Ovary (tissue), 9 donors: Measurements from ENCODE around the gene SIX1. TPM values are rescaled to one million over a fixed set of nuclear protein-coding genes. Genes with fewer than 3 reads are reported as not detected.

Source experiments
- DNase-seq, 5 donors: peaks; one replicate each; pipeline ENCODE4 v3.0.0-alpha.2; 2019 to 2020
- H3K27ac ChIP-seq, 2 donors: fragments of 200-600 bp; one replicate each; pipeline versions ENCODE4 v1.5.1 to v1.8.0; 2019 to 2022
- H3K27me3 ChIP-seq: fragments of 200-600 bp; one replicate; pipeline ENCODE4 v1.8.0; 2022
- H3K36me3 ChIP-seq: fragments of 200-600 bp; sonication (generic); one replicate; pipeline ENCODE4 v1.5.1; 2019
- H3K4me1 ChIP-seq: one replicate; pipeline ENCODE4 v1.8.1; 2013; ENCODE audit warnings: mild to moderate bottlenecking, moderate library complexity; ENCODE audit not compliant: insufficient read depth
- H3K4me3 ChIP-seq: fragments of 200-600 bp; sonication (generic); one replicate; pipeline ENCODE4 v1.5.1; 2017
- H3K9me3 ChIP-seq, 2 donors: fragments of 200-600 bp in 1 of 2; sonication (generic) in 1 of 2; one replicate each; pipeline versions ENCODE4 v1.5.1 to v1.8.1; 2013 to 2019; ENCODE audit warnings: mild to moderate bottlenecking in 1 of 2, moderate library complexity in 1 of 2
- CTCF ChIP-seq, 3 donors: fragments of 450-650 bp in 2 of 3; fragments of 200-600 bp in 1 of 3; IDR thresholded peaks; one replicate each; pipeline versions ENCODE4 v1.5.1 to v1.8.0; 2016 to 2022; ENCODE audit warnings: antibody characterized with exemption in 3 of 3, mild to moderate bottlenecking in 1 of 3
- EP300 ChIP-seq: sonication (generic); formaldehyde crosslinking; IDR thresholded peaks from one replicate; pipeline ENCODE4 v1.6.1; 2017; ENCODE audit warnings: antibody characterized with exemption
- POLR2A ChIP-seq: fragments of 450-650 bp; IDR thresholded peaks from one replicate; pipeline ENCODE4 v1.6.1; 2017; ENCODE audit warnings: antibody characterized with exemption, mild to moderate bottlenecking, moderate library complexity
- WGBS, 3 donors: extraction: QIAGEN DNeasy Blood & Tissue Kit in 1 of 3; methylation state at CpG; one replicate each; pipeline versions ENCODE4 v1.1.5 to v1.1.7; 2013 to 2017; 5-methylcytosine and 5-hydroxymethylcytosine counted together
- intact Hi-C, 4 donors: fragments of 100-400 bp; cut with DNase I; formaldehyde crosslinking; loops; one replicate each; pipeline versions ENCODE4 v1.11.0 to v1.15.1; 2022 to 2023
- polyA plus RNA-seq, 2 donors: library from polyadenylated mRNA; stranded (reverse); fragments of 200-250 nt in 1 of 2; fragments of 350-450 nt in 1 of 2; fragmentation: Illumina TruSeq in 1 of 2; extraction: RNeasy Lipid Tissue Mini Kit (QIAGEN cat#74804) in 1 of 2; gene quantifications; one replicate each; pipeline ENCODE4 v1.2.3, GENCODE V29; 2013 to 2014
- total RNA-seq, 7 donors: library from RNA; depleted of rRNA in 2 of 7; stranded (reverse); fragments of >200 nt in 2 of 7; fragmentation: NEBNext Ultra II Directional in 3 of 7; extraction: Animal tissue kit (Norgen Biotek cat#: 25700) in 3 of 7; gene quantifications; one replicate each; pipeline versions ENCODE4 v1.1.0 to v1.2.4, GENCODE V29; 2016 to 2023
- donor health status: DM: no; HTN: no; CAD: no; lungs with moderate emphysema.
- donor health status: DM: no; HTN: no; CAD: no.
- donor health status: Bipolar disorder and iron deficiency.
- donor health status: DM: yes; HTN: yes; CAD: no.
- donor health status: DM: no; HTN: no; CAD: no.
- donor health status: DM: yes; HTN: yes; CAD: no.

Gene SIX1
- total and polyA plus RNA-seq, 9 donors, result 0.06 to 0.92 (median 0.19) TPM; not detected in 1

DNA sequence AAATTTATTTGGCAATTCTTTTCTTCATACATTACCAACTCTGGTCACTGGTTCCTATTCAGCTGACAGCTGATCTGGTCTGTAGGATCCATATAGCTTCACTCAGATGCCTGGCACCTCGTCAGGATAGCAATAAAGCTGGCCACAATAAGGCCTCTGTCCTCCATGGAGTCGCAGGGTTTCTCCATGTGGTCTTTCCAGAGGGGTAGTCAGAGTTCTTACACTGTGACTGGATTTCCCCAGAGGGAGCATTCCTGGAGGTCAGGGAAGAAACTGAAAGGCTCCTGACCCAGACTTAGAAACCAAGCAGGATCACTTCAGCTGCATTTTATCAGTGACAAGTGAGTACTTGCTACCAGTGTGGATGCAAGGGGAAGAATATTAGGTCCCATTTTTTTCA is 34.9 kb upstream of the SIX1 start:
- DNase-seq, result no peak
- no peaks in the 10 kb centered on the region for H3K9me3 ChIP-seq
- no peak for TF ChIP-seq CTCF (IDR thresholded peaks at IDR 0.05)
- no peak for TF ChIP-seq EP300
- TF ChIP-seq POLR2A, result no peak
- WGBS, 3 donors, result 56 to 68% (median 66%) methylated on average over 2 of the region's 2 CpGs
- H3K36me3 ChIP-seq, result no peaks in the 10 kb centered on the region
- H3K27me3 ChIP-seq, result no peaks in the 10 kb centered on the region
- H3K4me1 ChIP-seq, result no peaks in the 10 kb centered on the region
- no peak overlapping the region for H3K27ac ChIP-seq
- H3K4me3 ChIP-seq, result no peak overlapping the region
- intact Hi-C loops, result no loop called here

GRCh38 chr14:60681271-60681670 is 32.0 kb upstream of the SIX1 start:
- intact Hi-C loops, result no loop called here
- H3K9me3 ChIP-seq, result no peaks in the 10 kb centered on the region
- TF ChIP-seq EP300 (no peak), POLR2A (no peak), CTCF (IDR thresholded peaks at IDR 0.05) (no peak)
- no peak for DNase-seq
- no peaks in the 10 kb centered on the region for H3K36me3 ChIP-seq
- no peaks in the 10 kb centered on the region for H3K4me1 ChIP-seq
- H3K4me3 ChIP-seq, result no peak overlapping the region
- H3K27me3 ChIP-seq, result no peaks in the 10 kb centered on the region
- no peak overlapping the region for H3K27ac ChIP-seq

DNA sequence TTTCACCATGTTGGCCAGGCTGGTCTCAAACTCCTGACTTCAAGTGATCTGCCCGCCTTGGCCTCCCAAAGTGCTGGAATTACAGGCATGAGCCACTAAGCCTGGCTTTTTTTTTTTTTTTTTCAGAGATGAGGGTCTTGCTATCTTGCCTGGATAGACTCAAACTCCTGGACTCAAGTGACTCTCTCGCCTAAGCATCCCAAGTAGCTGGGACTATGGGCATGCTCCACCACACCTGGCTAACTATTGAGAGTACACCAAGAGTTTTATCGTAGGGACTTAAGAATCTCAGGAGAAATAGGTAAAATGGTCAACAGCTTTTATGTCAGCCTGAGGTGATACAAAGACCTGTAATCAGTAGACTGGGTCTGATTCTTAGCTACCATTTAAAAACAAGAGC is 31.2 kb upstream of the SIX1 start:
- H3K4me3 ChIP-seq, result no peak overlapping the region
- no peaks in the 10 kb centered on the region for H3K9me3 ChIP-seq
- DNase-seq, result no peak
- no peaks in the 10 kb centered on the region for H3K27me3 ChIP-seq
- no peak for TF ChIP-seq CTCF (IDR thresholded peaks at IDR 0.05)
- no peak for TF ChIP-seq EP300
- no peak for TF ChIP-seq POLR2A
- H3K36me3 ChIP-seq, result no peaks in the 10 kb centered on the region
- H3K27ac ChIP-seq, result no peak overlapping the region
- H3K4me1 ChIP-seq, result no peaks in the 10 kb centered on the region
- intact Hi-C loops, result no loop called here
- WGBS, 3 donors, result 88 to 93% (median 93%) methylated on average over 3 of the region's 3 CpGs

DNA sequence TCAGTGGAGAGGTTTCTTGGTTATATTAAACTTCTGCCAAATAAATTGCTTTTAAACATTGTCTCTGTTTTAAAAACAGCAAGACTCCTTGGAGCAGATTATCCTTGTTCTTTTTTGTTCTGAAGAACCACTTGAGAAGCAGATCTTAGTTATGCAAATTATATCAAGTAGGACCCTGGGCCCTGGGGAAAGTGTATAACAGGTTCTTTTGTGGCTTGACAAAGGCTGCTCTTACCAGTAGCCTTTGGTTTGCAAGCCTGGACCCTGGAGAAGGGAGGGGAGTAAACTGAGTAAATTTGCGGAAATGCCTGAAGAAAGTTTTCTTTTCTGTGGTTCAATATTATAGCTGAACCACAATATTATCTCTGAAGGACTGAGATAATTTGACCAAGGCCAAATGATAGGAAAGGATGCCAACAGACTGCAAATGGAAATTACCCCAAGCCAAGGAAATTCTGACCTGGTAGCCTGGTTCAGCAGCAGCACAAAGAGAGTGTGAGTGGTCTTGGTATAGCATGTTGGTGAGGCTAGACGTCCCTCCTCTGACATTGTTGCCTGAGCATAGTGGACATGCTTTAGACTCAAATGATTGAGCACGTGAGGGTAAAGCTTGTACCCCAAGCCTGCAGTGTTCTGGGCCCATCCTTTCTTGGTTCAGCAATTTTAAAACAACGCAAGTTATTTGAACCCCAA is 30.4 kb upstream of the SIX1 start:
- intact Hi-C loops, result no loop called here
- no peak for TF ChIP-seq POLR2A
- no peak for TF ChIP-seq CTCF (IDR thresholded peaks at IDR 0.05)
- TF ChIP-seq EP300, result no peak
- no peaks in the 10 kb centered on the region for H3K36me3 ChIP-seq
- WGBS, 3 donors, result 44 to 55% (median 48%) methylated on average over 4 of the region's 4 CpGs
- no peaks in the 10 kb centered on the region for H3K27me3 ChIP-seq
- no peak overlapping the region for H3K27ac ChIP-seq
- DNase-seq, result no peak
- H3K4me3 ChIP-seq, result no peak overlapping the region
- H3K4me1 ChIP-seq, result no peaks in the 10 kb centered on the region
- no peaks in the 10 kb centered on the region for H3K9me3 ChIP-seq
